PC-9 (cell line): Measurements from ENCODE around the gene MSH2. TPM values are rescaled to one million over a fixed set of nuclear protein-coding genes. Genes with fewer than 3 reads are reported as not detected.

Source experiments
- BruUV-seq: library from RNA; stranded (reverse); fragments of 400-500 nt; replicated peaks from 2 replicates; lab custom pipeline; 2021; lab: Mats Ljungman, UMichigan
- CTCF ChIA-PET: fragments of 300-600 bp; sonication (Branson Sonifier 250); formaldehyde crosslinking; loops from one replicate; lab custom pipeline; 2022; ENCODE audit warnings: antibody characterized with exemption; lab: Charles Lee
- POLR2A ChIA-PET: fragments of 300-600 bp; sonication (Branson Sonifier 250); formaldehyde crosslinking; loops from one replicate; lab custom pipeline; 2022; ENCODE audit warnings: antibody characterized with exemption; ENCODE audit not compliant: unreplicated experiment; lab: Charles Lee
- DNase-seq, 2 experiments: peaks; one replicate each; pipeline versions ENCODE4 v3.0.0 to v3.0.0-alpha.2; 2015 to 2022; ENCODE audit warnings: mixed read lengths in 1 of 2
- H2AFZ ChIP-seq: fragments of 200-600 bp; sonication (generic); 2 replicates; pipeline ENCODE4 v1.8.1; 2017; ENCODE audit warnings: antibody characterized with exemption
- H3F3A ChIP-seq: fragments of 200-600 bp; sonication (generic); 2 replicates; pipeline ENCODE4 v1.8.1; 2017; ENCODE audit warnings: antibody characterized with exemption, mild to moderate bottlenecking, low read depth; ENCODE audit not compliant: insufficient read depth
- H3K27ac ChIP-seq: fragments of 200-600 bp; sonication (generic); 2 replicates; pipeline ENCODE4 v1.6.1; 2016; ENCODE audit warnings: mixed run types
- H3K27me3 ChIP-seq: fragments of 200-600 bp; sonication (generic); 2 replicates; pipeline ENCODE4 v1.6.1; 2016; ENCODE audit warnings: low read depth, mixed run types; ENCODE audit not compliant: insufficient read depth
- H3K36me3 ChIP-seq: fragments of 200-600 bp; sonication (generic); 2 replicates; pipeline ENCODE4 v1.6.1; 2016; ENCODE audit warnings: low read depth, mixed run types
- H3K4me1 ChIP-seq: fragments of 200-600 bp; sonication (generic); replicated peaks from 2 replicates; pipeline ENCODE4 v1.6.1; 2016; ENCODE audit warnings: mixed run types; ENCODE audit not compliant: insufficient read depth
- H3K4me2 ChIP-seq: fragments of 200-600 bp; sonication (generic); 2 replicates; pipeline ENCODE4 v1.6.1; 2017; ENCODE audit warnings: mixed run types
- H3K4me3 ChIP-seq: fragments of 200-600 bp; sonication (generic); 2 replicates; pipeline ENCODE4 v1.6.1; 2016; ENCODE audit warnings: mixed run types
- H3K79me2 ChIP-seq: fragments of 200-600 bp; sonication (generic); 2 replicates; pipeline ENCODE4 v1.6.1; 2017; ENCODE audit warnings: low read depth, mixed run types
- H3K9me2 ChIP-seq: fragments of 200-600 bp; sonication (generic); 2 replicates; pipeline ENCODE4 v1.8.1; 2017; ENCODE audit warnings: mild to moderate bottlenecking; ENCODE audit not compliant: insufficient read depth
- H3K9me3 ChIP-seq: fragments of 200-600 bp; sonication (generic); 2 replicates; pipeline ENCODE4 v1.8.1; 2016; ENCODE audit warnings: low read depth; ENCODE audit not compliant: insufficient read depth
- H4K20me1 ChIP-seq: fragments of 200-600 bp; sonication (generic); 2 replicates; pipeline ENCODE4 v1.8.1; 2017; ENCODE audit not compliant: insufficient read depth
- EZH2 ChIP-seq: fragments of 200-600 bp; sonication (generic); IDR thresholded peaks from 2 replicates; pipeline ENCODE4 v1.8.0; 2017; ENCODE audit warnings: antibody characterized with exemption, low read depth
- intact Hi-C: fragments of 100-400 bp; cut with micrococcal nuclease; formaldehyde crosslinking; loops from one replicate; pipeline ENCODE4 v1.10.0; 2022; ENCODE audit not compliant: unreplicated experiment
- total RNA-seq: library from RNA; stranded (reverse); gene quantifications from 2 replicates; pipeline ENCODE4 v1.2.3, GENCODE V29; 2021
- TF ChIP-seq, protein P1 (sequence below): fragments of 200-600 bp; sonication (generic); conservative IDR thresholded peaks from 2 replicates; pipeline ENCODE4 v1.6.1; 2017; ENCODE audit warnings: mixed run types, antibody characterized with exemption, mild to moderate bottlenecking, moderate library complexity

The MSH2 gene
- total RNA-seq, 1 experiment from 2014 or later: 54.2 TPM

DNA sequence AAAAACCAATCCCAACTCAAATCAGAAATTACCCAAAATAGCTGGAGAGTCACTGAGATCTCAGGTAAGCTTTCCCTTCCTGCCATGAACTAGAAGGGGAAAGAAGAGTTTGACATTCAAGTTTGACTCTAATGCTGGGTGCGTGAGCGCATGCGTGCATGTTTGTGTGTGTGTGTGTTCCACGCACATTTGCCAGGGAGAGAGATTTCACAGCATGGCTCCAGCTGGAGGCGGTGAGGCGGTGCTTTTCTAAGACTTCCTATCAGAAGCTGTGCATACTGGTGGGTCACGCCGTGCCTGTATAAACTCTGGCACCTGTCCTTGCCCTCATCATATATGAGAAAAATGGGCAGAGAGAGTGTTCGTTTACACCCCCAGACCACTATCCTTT, 116.2 kb downstream of the MSH2 start:
- H3K36me3 ChIP-seq: no peaks in the 10 kb centered on the region
- H3K4me1 ChIP-seq: no peaks in the 10 kb centered on the region
- no peaks in the 10 kb centered on the region for H3K9me2 ChIP-seq
- no peaks in the 10 kb centered on the region for H3F3A ChIP-seq
- TF ChIP-seq, protein P1, sequence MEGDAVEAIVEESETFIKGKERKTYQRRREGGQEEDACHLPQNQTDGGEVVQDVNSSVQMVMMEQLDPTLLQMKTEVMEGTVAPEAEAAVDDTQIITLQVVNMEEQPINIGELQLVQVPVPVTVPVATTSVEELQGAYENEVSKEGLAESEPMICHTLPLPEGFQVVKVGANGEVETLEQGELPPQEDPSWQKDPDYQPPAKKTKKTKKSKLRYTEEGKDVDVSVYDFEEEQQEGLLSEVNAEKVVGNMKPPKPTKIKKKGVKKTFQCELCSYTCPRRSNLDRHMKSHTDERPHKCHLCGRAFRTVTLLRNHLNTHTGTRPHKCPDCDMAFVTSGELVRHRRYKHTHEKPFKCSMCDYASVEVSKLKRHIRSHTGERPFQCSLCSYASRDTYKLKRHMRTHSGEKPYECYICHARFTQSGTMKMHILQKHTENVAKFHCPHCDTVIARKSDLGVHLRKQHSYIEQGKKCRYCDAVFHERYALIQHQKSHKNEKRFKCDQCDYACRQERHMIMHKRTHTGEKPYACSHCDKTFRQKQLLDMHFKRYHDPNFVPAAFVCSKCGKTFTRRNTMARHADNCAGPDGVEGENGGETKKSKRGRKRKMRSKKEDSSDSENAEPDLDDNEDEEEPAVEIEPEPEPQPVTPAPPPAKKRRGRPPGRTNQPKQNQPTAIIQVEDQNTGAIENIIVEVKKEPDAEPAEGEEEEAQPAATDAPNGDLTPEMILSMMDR: no peak
- TF ChIP-seq EZH2: no peak
- H3K4me3 ChIP-seq: no peak overlapping the region
- POLR2A ChIA-PET: no interaction called here
- no peak for DNase-seq
- H3K4me2 ChIP-seq: no peak overlapping the region
- intact Hi-C loops: no loop called here
- no TSS peak for BruUV-seq
- no peaks in the 10 kb centered on the region for H3K79me2 ChIP-seq
- CTCF ChIA-PET: no interaction called here
- no peaks in the 10 kb centered on the region for H4K20me1 ChIP-seq
- H2AFZ ChIP-seq: no peak overlapping the region
- no peak overlapping the region for H3K27ac ChIP-seq
- H3K9me3 ChIP-seq: no peaks in the 10 kb centered on the region
- H3K27me3 ChIP-seq: no peaks in the 10 kb centered on the region

DNA sequence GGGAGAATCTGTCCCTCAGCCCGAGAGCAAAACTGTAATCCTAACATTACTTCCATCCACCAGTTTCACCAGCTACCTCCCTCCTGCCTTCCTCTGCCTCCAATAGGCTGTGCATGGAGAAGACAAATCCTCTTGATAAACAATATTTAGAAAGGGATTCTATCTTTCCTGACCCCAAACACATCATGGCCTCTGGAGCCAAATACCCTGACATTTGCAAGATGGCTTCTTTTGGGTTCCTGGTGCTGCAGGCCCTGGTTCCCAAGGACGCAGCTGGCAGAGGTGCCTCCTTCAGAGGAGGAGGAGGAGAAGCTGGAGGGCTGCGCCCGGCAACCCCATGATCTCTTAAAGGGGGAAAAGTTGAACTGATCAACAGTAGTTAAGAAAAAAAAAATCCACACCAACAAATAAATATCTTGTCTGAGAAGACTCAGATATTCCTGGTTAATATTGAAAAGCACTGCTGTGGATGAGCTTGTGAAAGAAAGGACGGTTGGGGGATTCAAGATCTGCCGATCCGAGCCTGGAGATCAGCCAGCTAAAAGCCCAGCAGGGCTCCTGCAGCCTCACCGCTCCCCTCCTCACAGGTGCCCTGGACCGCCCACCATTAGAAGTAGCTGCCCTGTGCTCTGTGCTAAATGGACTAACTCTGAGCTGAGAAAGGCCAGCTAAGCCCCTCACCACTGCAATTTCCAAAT, 116.8 kb downstream of the MSH2 start:
- no peaks in the 10 kb centered on the region for H3F3A ChIP-seq
- no peaks in the 10 kb centered on the region for H3K9me3 ChIP-seq
- no peaks in the 10 kb centered on the region for H3K4me1 ChIP-seq
- intact Hi-C loops: no loop called here
- DNase-seq: no peak
- no peak overlapping the region for H3K27ac ChIP-seq
- ChIA-PET CTCF (no interaction called here), POLR2A (no interaction called here)
- TF ChIP-seq, protein P1: no peak
- TF ChIP-seq EZH2: no peak
- H2AFZ ChIP-seq: no peak overlapping the region
- no peaks in the 10 kb centered on the region for H4K20me1 ChIP-seq
- H3K36me3 ChIP-seq: no peaks in the 10 kb centered on the region
- H3K79me2 ChIP-seq: no peaks in the 10 kb centered on the region
- no peaks in the 10 kb centered on the region for H3K27me3 ChIP-seq
- BruUV-seq: no TSS peak
- no peaks in the 10 kb centered on the region for H3K9me2 ChIP-seq
- no peak overlapping the region for H3K4me2 ChIP-seq
- no peak overlapping the region for H3K4me3 ChIP-seq

DNA sequence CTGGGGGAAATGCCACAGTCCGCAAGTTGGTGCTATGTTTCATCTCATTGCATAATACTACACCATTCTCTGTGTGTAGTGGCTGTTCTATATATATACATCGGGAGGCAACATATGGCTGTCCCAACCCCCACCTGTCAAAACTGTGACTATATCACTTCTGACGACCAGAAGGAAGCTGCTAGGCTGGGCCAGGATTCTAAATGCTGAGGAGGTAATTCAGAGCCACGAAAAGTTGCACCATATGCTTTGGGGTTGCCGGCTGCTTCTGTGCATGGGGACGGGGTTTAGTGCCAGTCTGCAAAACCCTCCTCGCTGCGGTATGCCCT, 117.3 kb downstream of the MSH2 start:
- Histone ChIP-seq H3K27me3 (no peaks in the 10 kb centered on the region), H2AFZ (no peak overlapping the region), H3K4me1 (no peaks in the 10 kb centered on the region), H3K9me3 (no peaks in the 10 kb centered on the region), H3K27ac (no peak overlapping the region), H3F3A (no peaks in the 10 kb centered on the region), H3K9me2 (no peaks in the 10 kb centered on the region), H3K36me3 (no peaks in the 10 kb centered on the region), H4K20me1 (no peaks in the 10 kb centered on the region), H3K79me2 (no peaks in the 10 kb centered on the region), H3K4me2 (no peak overlapping the region), H3K4me3 (no peak overlapping the region)
- no TSS peak for BruUV-seq
- POLR2A ChIA-PET: interaction anchor here (0.6 kb wide), 1 partner anchor 586 kb away, joined by 6 read pairs; no protein-coding TSS in a partner anchor
- intact Hi-C loops: no loop called here
- CTCF ChIA-PET: no interaction called here
- TF ChIP-seq, protein P1: no peak
- TF ChIP-seq EZH2: no peak
- no peak for DNase-seq
